Upper lobe of left lung (tissue), 6 donors: ENCODE data around the gene SH3PXD2A. TPM values are rescaled to one million over a fixed set of nuclear protein-coding genes. Genes with fewer than 3 reads are reported as not detected.
"Not testable (repeated sequence)": the region's sequence is repeated elsewhere in the genome, so short reads cannot be mapped to it uniquely, and the experiment has no call there.

Experiments used
- ATAC-seq, 2 donors: fragments of 200-7000 bp; cut with Tn5 transposase; one replicate each; pipeline ENCODE4 v1.9.1; 2022; ENCODE audit warnings: mild to moderate bottlenecking in 2 of 2, moderate library complexity in 2 of 2; ENCODE audit not compliant: low FRiP score in 2 of 2
- DNase-seq, 2 donors: peaks; one replicate each; pipeline ENCODE4 v3.0.0-alpha.2; 2019 to 2020
- H3K27ac ChIP-seq, 4 donors: fragments of 200-600 bp; sonication (generic); one replicate each; pipeline ENCODE4 v1.5.1; 2016 to 2019
- H3K27me3 ChIP-seq, 4 donors: fragments of 200-600 bp; sonication (generic); one replicate each; pipeline ENCODE4 v1.5.1; 2017 to 2019
- H3K36me3 ChIP-seq, 4 donors: fragments of 200-600 bp; sonication (generic); one replicate each; pipeline ENCODE4 v1.5.1; 2016 to 2019
- H3K4me1 ChIP-seq, 4 donors: fragments of 200-600 bp; sonication (generic); one replicate each; pipeline ENCODE4 v1.5.1; 2018 to 2019
- H3K4me3 ChIP-seq, 4 donors: fragments of 200-600 bp; sonication (generic); one replicate each; pipeline ENCODE4 v1.5.1; 2017 to 2019; ENCODE audit warnings: mild to moderate bottlenecking in 2 of 4, moderate library complexity in 1 of 4
- H3K9me3 ChIP-seq, 4 donors: fragments of 200-600 bp; sonication (generic); one replicate each; pipeline ENCODE4 v1.5.1; 2018 to 2019
- EP300 ChIP-seq, 4 donors: sonication (generic); formaldehyde crosslinking; IDR thresholded peaks; one replicate each; pipeline ENCODE4 v1.5.1; 2017; ENCODE audit warnings: antibody characterized with exemption in 4 of 4, control low read depth in 2 of 4
- POLR2A ChIP-seq, 4 donors: fragments of 450-650 bp; IDR thresholded peaks; one replicate each; pipeline ENCODE4 v1.5.1; 2016 to 2017; ENCODE audit warnings: antibody characterized with exemption in 4 of 4, mild to moderate bottlenecking in 2 of 4
- POLR2AphosphoS5 ChIP-seq, 2 donors: sonication (generic); formaldehyde crosslinking; IDR thresholded peaks; one replicate each; pipeline ENCODE4 v1.5.1; 2017; ENCODE audit warnings: antibody characterized with exemption in 2 of 2
- WGBS, 2 donors: methylation state at CpG; one replicate each; pipeline ENCODE4 v1.1.5; 2017 to 2018; 5-methylcytosine and 5-hydroxymethylcytosine counted together
- total RNA-seq, 6 donors: library from RNA; depleted of rRNA in 4 of 6; stranded (reverse); fragments of >200 nt in 4 of 6; gene quantifications; one replicate each; pipeline versions ENCODE4 v1.1.0 to v1.2.1, GENCODE V29; 2016 to 2021
- TF ChIP-seq, protein P1 (sequence below), 6 experiments: fragments of 450-650 bp in 4 of 6; fragments of 200-600 bp in 2 of 6; sonication (generic) in 2 of 6; IDR thresholded peaks; one replicate each; pipeline ENCODE4 v1.5.1; 2016 to 2019; ENCODE audit warnings: antibody characterized with exemption in 6 of 6
- donor health status: DM: no; HTN: no; CAD: no; lungs with moderate emphysema.
- donor health status: DM: no; HTN: yes; CAD: no; lungs with severe emphysema.

The SH3PXD2A gene
- total RNA-seq, 6 donors from 2014 or later: 19.6 to 42.2 (median 30.8) TPM

DNA sequence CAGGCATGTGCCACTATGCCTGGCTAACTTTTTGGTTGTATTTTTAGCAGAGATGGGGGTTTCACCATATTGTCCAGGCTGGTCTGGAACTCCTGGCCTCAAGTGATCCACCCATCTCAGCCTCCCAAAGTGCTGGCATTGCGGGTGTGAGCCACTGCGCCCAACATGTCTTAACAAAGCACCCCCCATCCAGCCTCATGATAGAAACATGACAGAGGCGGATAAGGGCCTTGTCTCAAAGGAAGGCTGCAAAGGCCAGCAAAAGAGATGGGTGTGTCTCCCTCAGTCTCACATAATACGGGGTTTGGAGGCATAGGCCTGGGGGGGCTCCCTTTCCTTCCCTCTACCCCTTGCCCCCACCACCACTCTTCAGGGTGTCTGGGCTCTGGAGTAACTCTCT, 93.2 kb downstream of the SH3PXD2A start:
- no peaks in the 10 kb centered on the region for H3K27me3 ChIP-seq
- H3K4me3 ChIP-seq: no peak overlapping the region
- no peak for ATAC-seq
- no peak for DNase-seq
- no peak overlapping the region for H3K27ac ChIP-seq
- peaks cover 61 to 83% (median 68%) of the 10 kb centered on the region in 4 donors for H3K4me1 ChIP-seq
- WGBS, 2 donors: 90 to 93% methylated on average over 3 to 4 of the region's 4 CpGs
- H3K9me3 ChIP-seq: no peaks in the 10 kb centered on the region
- TF ChIP-seq POLR2A (IDR thresholded peaks at IDR 0.05) (no peak), EP300 (IDR thresholded peaks at IDR 0.05) (no peak), POLR2AphosphoS5 (IDR thresholded peaks at IDR 0.05) (no peak)
- TF ChIP-seq, protein P1, sequence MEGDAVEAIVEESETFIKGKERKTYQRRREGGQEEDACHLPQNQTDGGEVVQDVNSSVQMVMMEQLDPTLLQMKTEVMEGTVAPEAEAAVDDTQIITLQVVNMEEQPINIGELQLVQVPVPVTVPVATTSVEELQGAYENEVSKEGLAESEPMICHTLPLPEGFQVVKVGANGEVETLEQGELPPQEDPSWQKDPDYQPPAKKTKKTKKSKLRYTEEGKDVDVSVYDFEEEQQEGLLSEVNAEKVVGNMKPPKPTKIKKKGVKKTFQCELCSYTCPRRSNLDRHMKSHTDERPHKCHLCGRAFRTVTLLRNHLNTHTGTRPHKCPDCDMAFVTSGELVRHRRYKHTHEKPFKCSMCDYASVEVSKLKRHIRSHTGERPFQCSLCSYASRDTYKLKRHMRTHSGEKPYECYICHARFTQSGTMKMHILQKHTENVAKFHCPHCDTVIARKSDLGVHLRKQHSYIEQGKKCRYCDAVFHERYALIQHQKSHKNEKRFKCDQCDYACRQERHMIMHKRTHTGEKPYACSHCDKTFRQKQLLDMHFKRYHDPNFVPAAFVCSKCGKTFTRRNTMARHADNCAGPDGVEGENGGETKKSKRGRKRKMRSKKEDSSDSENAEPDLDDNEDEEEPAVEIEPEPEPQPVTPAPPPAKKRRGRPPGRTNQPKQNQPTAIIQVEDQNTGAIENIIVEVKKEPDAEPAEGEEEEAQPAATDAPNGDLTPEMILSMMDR (IDR thresholded peaks at IDR 0.05): no peak
- H3K36me3 ChIP-seq: no peaks in the 10 kb centered on the region

GRCh38 chr10:103761075-103761920, 94.1 kb downstream of the SH3PXD2A start:
- TF ChIP-seq, protein P1 (IDR thresholded peaks at IDR 0.05): peak in 3 of 6 experiments; percentile 3 to 24 (median 15)
- TF ChIP-seq EP300 (IDR thresholded peaks at IDR 0.05) (no peak), POLR2AphosphoS5 (IDR thresholded peaks at IDR 0.05) (no peak), POLR2A (IDR thresholded peaks at IDR 0.05) (no peak)
- DNase-seq: peak in 1 of 2 donors; percentile 54
- WGBS, 2 donors: 58 to 66% methylated on average over 7 of the region's 7 CpGs
- no peak overlapping the region for H3K4me3 ChIP-seq
- no peak for ATAC-seq
- H3K27ac ChIP-seq: peak overlapping the region in 3 of 4 donors; percentile 27 to 82 (median 62)
- no peaks in the 10 kb centered on the region for H3K9me3 ChIP-seq
- peaks cover 59 to 86% (median 70%) of the 10 kb centered on the region in 4 donors for H3K4me1 ChIP-seq
- no peaks in the 10 kb centered on the region for H3K27me3 ChIP-seq
- H3K36me3 ChIP-seq: no peaks in the 10 kb centered on the region

DNA sequence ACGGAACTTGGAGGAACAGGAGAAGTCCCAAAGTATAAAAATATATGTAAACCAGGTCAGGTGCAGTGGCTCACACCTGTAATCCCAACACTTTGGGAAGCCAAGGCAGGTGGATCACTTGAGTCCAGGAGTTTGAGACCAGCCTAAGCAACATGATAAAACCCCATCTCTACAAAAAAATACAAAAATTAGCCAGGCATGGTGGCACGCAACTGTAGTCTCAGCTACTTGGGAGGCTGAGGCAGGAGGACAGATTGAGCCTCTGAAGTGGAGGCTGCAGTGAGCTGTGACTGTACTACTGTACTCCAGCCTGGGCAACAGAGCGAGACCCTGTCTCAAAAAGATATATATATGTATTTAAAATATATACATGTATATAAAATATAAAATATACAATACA, 95.1 kb downstream of the SH3PXD2A start:
- H3K4me1 ChIP-seq: peaks cover 59 to 77% (median 61%) of the 10 kb centered on the region in 4 donors

GRCh38 chr10:103759100-103759781, 96.1 kb downstream of the SH3PXD2A start:
- TF ChIP-seq, protein P1 (IDR thresholded peaks at IDR 0.05): peak in 1 of 6 experiments; percentile 16
- no peak for TF ChIP-seq POLR2AphosphoS5 (IDR thresholded peaks at IDR 0.05)
- no peak for TF ChIP-seq POLR2A (IDR thresholded peaks at IDR 0.05)
- H3K4me1 ChIP-seq: peaks cover 57 to 71% (median 59%) of the 10 kb centered on the region in 4 donors
- ATAC-seq: peak; percentile 38 to 45
- no peaks in the 10 kb centered on the region for H3K27me3 ChIP-seq
- DNase-seq: peak in 1 of 2 donors; percentile 45
- no peaks in the 10 kb centered on the region for H3K9me3 ChIP-seq
- 17 to 32% methylated on average over 9 to 10 of the region's 10 CpGs for WGBS, 2 donors
- no peak overlapping the region for H3K4me3 ChIP-seq
- H3K36me3 ChIP-seq: no peaks in the 10 kb centered on the region
- peak overlapping the region; percentile 45 to 84 (median 74) for H3K27ac ChIP-seq

More for the DNA sequence above, 95.1 kb downstream of the SH3PXD2A start:
- H3K4me3 ChIP-seq, ATAC-seq, H3K27me3 ChIP-seq, H3K9me3 ChIP-seq, DNase-seq, H3K36me3 ChIP-seq: not testable (repeated sequence)
- peak overlapping the region; percentile 45 to 84 (median 74) for H3K27ac ChIP-seq
- WGBS, 2 donors: 95 to 98% methylated on average over 3 of the region's 3 CpGs

DNA sequence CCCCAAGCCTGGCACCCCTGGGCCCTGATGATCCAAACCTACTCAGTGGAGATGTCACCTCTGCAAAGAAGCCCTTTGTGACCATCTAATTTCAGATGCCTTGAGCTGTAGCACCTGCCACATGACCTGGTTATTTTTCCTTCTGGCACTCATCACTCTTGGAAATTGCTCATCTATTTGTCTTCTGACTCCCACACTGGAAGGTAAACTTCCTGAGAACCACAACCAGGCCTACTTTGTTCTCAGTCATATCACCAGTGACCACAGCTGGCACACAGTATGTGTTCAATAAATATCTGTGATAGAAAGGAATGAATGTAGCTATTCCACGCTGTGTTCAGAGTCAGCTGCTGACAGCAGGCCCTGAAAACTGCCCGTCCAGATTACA, 97.1 kb downstream of the SH3PXD2A start:
- no peaks in the 10 kb centered on the region for H3K36me3 ChIP-seq
- TF ChIP-seq POLR2A (IDR thresholded peaks at IDR 0.05): no peak
- TF ChIP-seq, protein P1 (IDR thresholded peaks at IDR 0.05): no peak
- TF ChIP-seq EP300 (IDR thresholded peaks at IDR 0.05): no peak
- no peaks in the 10 kb centered on the region for H3K27me3 ChIP-seq
- peaks cover 47 to 61% (median 50%) of the 10 kb centered on the region in 4 donors for H3K4me1 ChIP-seq
- H3K27ac ChIP-seq: peak overlapping the region; percentile 45 to 84 (median 74)
- ATAC-seq: no peak
- H3K4me3 ChIP-seq: no peak overlapping the region
- 64 to 82% methylated on average over 2 of the region's 2 CpGs for WGBS, 2 donors
- no peak for DNase-seq
- H3K9me3 ChIP-seq: no peaks in the 10 kb centered on the region
